Suprapubic skin (tissue), 4 donors: ENCODE data around the gene TRPM1. TPM values are rescaled to one million over a fixed set of nuclear protein-coding genes. Genes with fewer than 3 reads are reported as not detected.

Experiments
- DNase-seq, 2 donors: peaks; one replicate each; pipeline ENCODE4 v3.0.0-alpha.2; 2019; ENCODE audit warnings: low spot score in 2 of 2
- H3K27ac ChIP-seq: fragments of 200-600 bp; sonication (generic); one replicate; pipeline ENCODE4 v1.5.1; 2019
- H3K27me3 ChIP-seq: fragments of 200-600 bp; sonication (generic); one replicate; pipeline ENCODE4 v1.5.1; 2019
- H3K36me3 ChIP-seq: fragments of 200-600 bp; sonication (generic); one replicate; pipeline ENCODE4 v1.5.1; 2019
- H3K4me1 ChIP-seq: fragments of 200-600 bp; sonication (generic); one replicate; pipeline ENCODE4 v1.5.1; 2019
- H3K4me3 ChIP-seq: fragments of 200-600 bp; sonication (generic); one replicate; pipeline ENCODE4 v1.5.1; 2019; ENCODE audit warnings: mild to moderate bottlenecking
- H3K9me3 ChIP-seq: fragments of 200-600 bp; sonication (generic); one replicate; pipeline ENCODE4 v1.5.1; 2019
- CTCF ChIP-seq, 2 donors: fragments of 200-600 bp in 1 of 2; fragments of 450-650 bp in 1 of 2; sonication (generic) in 1 of 2; IDR thresholded peaks; one replicate each; pipeline ENCODE4 v1.5.1; 2016 to 2019; ENCODE audit warnings: antibody characterized with exemption in 2 of 2, mild to moderate bottlenecking in 1 of 2, moderate library complexity in 1 of 2
- EP300 ChIP-seq: sonication (generic); formaldehyde crosslinking; IDR thresholded peaks from one replicate; pipeline ENCODE4 v1.6.1; 2017; ENCODE audit warnings: antibody characterized with exemption
- POLR2A ChIP-seq, 2 donors: fragments of 450-650 bp; IDR thresholded peaks; one replicate each; pipeline ENCODE4 v1.6.1; 2017; ENCODE audit warnings: antibody characterized with exemption in 2 of 2, mild to moderate bottlenecking in 2 of 2, moderate library complexity in 2 of 2
- POLR2AphosphoS5 ChIP-seq, 3 donors: sonication (generic); formaldehyde crosslinking; IDR thresholded peaks; one replicate each; pipeline ENCODE4 v1.6.1; 2017; ENCODE audit warnings: antibody characterized with exemption in 3 of 3
- WGBS: methylation state at CpG from one replicate; pipeline ENCODE4 v1.1.5; 2018; 5-methylcytosine and 5-hydroxymethylcytosine counted together
- total RNA-seq, 4 donors: library from RNA; depleted of rRNA; stranded (reverse); fragments of >200 nt; gene quantifications; one replicate each; pipeline ENCODE4 v1.1.0, GENCODE V29; 2016

The TRPM1 gene
- total RNA-seq, 4 donors from 2014 or later, result 5.1 to 15.2 (median 10.2) TPM

- Histone ChIP-seq H3K4me3 (no peak overlapping the region), H3K27ac (no peak overlapping the region), H3K36me3 (no peaks in the 10 kb centered on the region), H3K9me3 (no peaks in the 10 kb centered on the region), H3K27me3 (no peaks in the 10 kb centered on the region), H3K4me1 (no peaks in the 10 kb centered on the region)
- TF ChIP-seq EP300 (no peak), POLR2AphosphoS5 (IDR thresholded peaks at IDR 0.05) (no peak), POLR2A (IDR thresholded peaks at IDR 0.05) (no peak), CTCF (IDR thresholded peaks at IDR 0.05) (no peak)
- 91% methylated on average over 2 of the region's 2 CpGs for WGBS
- DNase-seq, result no peak
These were observed 89.1 kb downstream of the TRPM1 start for GRCh38 chr15:31012455-31012854.

- H3K9me3 ChIP-seq, result no peaks in the 10 kb centered on the region
- H3K27ac ChIP-seq, result no peak overlapping the region
- H3K4me1 ChIP-seq, result no peaks in the 10 kb centered on the region
- no peaks in the 10 kb centered on the region for H3K27me3 ChIP-seq
- 76% methylated on average over 1 of the region's 1 CpG for WGBS
- TF ChIP-seq EP300, result no peak
- no peak for TF ChIP-seq POLR2A (IDR thresholded peaks at IDR 0.05)
- no peak for TF ChIP-seq CTCF (IDR thresholded peaks at IDR 0.05)
- DNase-seq, result no peak
- H3K4me3 ChIP-seq, result no peak overlapping the region
- H3K36me3 ChIP-seq, result no peaks in the 10 kb centered on the region
These were observed 91.5 kb downstream of the TRPM1 start for GRCh38 chr15:31010036-31010435.

DNA sequence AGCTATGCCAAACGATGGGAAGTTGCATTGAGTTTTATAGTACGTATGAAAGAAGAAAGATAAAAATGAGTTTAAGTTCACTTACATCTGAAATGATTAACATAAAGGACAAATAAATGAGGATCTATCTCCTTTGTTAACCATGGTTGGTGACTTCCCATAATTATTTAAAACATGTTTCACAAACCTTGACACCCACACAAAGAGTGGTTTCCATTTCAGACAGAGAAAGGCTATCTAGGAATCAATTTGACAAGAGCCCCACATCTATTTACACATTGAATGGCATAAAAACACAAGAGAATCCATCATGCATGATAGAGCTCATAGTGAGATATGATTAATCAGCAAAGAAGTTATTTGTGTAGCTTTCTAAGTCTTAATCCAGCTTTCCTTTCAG lies 95.9 kb downstream of the TRPM1 start:
- 65% methylated on average over 2 of the region's 2 CpGs for WGBS
- H3K27ac ChIP-seq, result no peak overlapping the region
- TF ChIP-seq POLR2A (IDR thresholded peaks at IDR 0.05) (no peak), CTCF (IDR thresholded peaks at IDR 0.05) (no peak), EP300 (no peak), POLR2AphosphoS5 (IDR thresholded peaks at IDR 0.05) (no peak)

DNA sequence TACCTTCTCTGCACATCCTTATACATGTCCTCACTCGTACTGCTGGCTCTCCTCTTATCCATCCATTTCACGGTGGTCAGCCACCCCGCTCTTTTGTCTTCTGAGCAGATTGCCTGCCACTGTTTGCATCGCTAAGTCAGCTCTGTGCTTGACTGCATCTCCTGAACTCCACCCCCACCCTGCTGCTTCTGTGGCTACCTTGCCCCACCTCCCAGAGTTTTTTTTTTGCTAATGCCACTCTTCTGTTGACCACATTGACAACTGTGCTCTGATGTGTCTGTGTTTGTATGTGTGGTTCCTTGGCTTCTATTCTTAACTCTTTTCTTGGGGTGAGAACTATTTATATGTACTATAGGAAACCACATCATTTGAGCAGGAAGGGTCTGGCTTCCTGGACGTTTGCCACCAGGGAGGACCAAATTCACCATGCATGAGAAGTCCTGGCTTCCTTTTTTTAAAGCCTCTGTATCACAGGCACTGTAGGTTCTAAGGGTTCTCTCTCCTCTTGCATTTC lies 97.2 kb downstream of the TRPM1 start:
- no peak for TF ChIP-seq POLR2AphosphoS5 (IDR thresholded peaks at IDR 0.05)
- no peak for TF ChIP-seq CTCF (IDR thresholded peaks at IDR 0.05)
- TF ChIP-seq EP300, result no peak
- TF ChIP-seq POLR2A (IDR thresholded peaks at IDR 0.05), result no peak
- WGBS, result 63% methylated on average over 5 of the region's 5 CpGs
- Histone ChIP-seq H3K9me3 (no peaks in the 10 kb centered on the region), H3K36me3 (no peaks in the 10 kb centered on the region), H3K4me1 (peaks cover 3% of the 10 kb centered on the region), H3K27me3 (no peaks in the 10 kb centered on the region), H3K4me3 (no peak overlapping the region), H3K27ac (no peak overlapping the region)
- DNase-seq, result no peak

More for the DNA sequence above, 95.9 kb downstream of the TRPM1 start:
- no peak for DNase-seq
- peaks cover 3% of the 10 kb centered on the region for H3K4me1 ChIP-seq
- H3K36me3 ChIP-seq, result no peaks in the 10 kb centered on the region
- H3K4me3 ChIP-seq, result no peak overlapping the region
- no peaks in the 10 kb centered on the region for H3K9me3 ChIP-seq
- H3K27me3 ChIP-seq, result no peaks in the 10 kb centered on the region

GRCh38 chr15:31001702-31002101 lies 99.8 kb downstream of the TRPM1 start:
- Histone ChIP-seq H3K36me3 (no peaks in the 10 kb centered on the region), H3K27ac (no peak overlapping the region), H3K9me3 (no peaks in the 10 kb centered on the region), H3K27me3 (no peaks in the 10 kb centered on the region), H3K4me3 (no peak overlapping the region), H3K4me1 (peaks cover 3% of the 10 kb centered on the region)
- no peak for DNase-seq
- 65% methylated on average over 3 of the region's 3 CpGs for WGBS
- no peak for TF ChIP-seq POLR2A (IDR thresholded peaks at IDR 0.05)
- no peak for TF ChIP-seq POLR2AphosphoS5 (IDR thresholded peaks at IDR 0.05)
- TF ChIP-seq CTCF (IDR thresholded peaks at IDR 0.05), result no peak
- TF ChIP-seq EP300, result no peak
